Keratinocyte (primary cell): ENCODE results near the gene TP53RK. TPM values are rescaled to one million over a fixed set of nuclear protein-coding genes. Genes with fewer than 3 reads are reported as not detected.

ENCODE experiments used
- DNase-seq: peaks from one replicate; pipeline ENCODE4 v3.0.0-alpha.2; 2011; ENCODE audit warnings: low read depth, missing footprints, low spot score
- FAIRE-seq: peaks from 2 replicates; lab custom pipeline; 2011; peaks lifted over from hg19 to GRCh38; lab: Jason Lieb, UNC
- H2AFZ ChIP-seq: 2 replicates; pipeline ENCODE4 v1.6.0; 2012; ENCODE audit warnings: low read length, control low read depth, inconsistent platforms; ENCODE audit not compliant: control insufficient read depth
- H3K27ac ChIP-seq: 2 replicates; pipeline ENCODE4 v1.5.1; 2011; ENCODE audit warnings: low read length; ENCODE audit not compliant: control insufficient read depth, insufficient read depth
- H3K27me3 ChIP-seq: 3 replicates; pipeline ENCODE4 v1.6.0; 2011; ENCODE audit warnings: low read length; ENCODE audit not compliant: control insufficient read depth, insufficient read depth; ENCODE audit errors: extremely low read depth
- H3K36me3 ChIP-seq, 2 experiments: 2 replicates in 1 of 2; 3 replicates in 1 of 2; pipeline ENCODE4 v1.5.1; 2011; ENCODE audit warnings: low read length in 2 of 2, mild to moderate bottlenecking in 1 of 2; ENCODE audit not compliant: control insufficient read depth in 2 of 2, insufficient read depth in 2 of 2; ENCODE audit errors: extremely low read depth in 1 of 2
- H3K4me1 ChIP-seq: 3 replicates; pipeline ENCODE4 v1.5.1; 2011; ENCODE audit warnings: low read length; ENCODE audit not compliant: control insufficient read depth, insufficient read depth; ENCODE audit errors: extremely low read depth
- H3K4me2 ChIP-seq: 3 replicates; pipeline ENCODE4 v1.6.0; 2011; ENCODE audit warnings: low read depth, low read length; ENCODE audit not compliant: control insufficient read depth, insufficient read depth; ENCODE audit errors: extremely low read depth
- H3K4me3 ChIP-seq, 3 experiments: fragments of 200-600 bp in 1 of 3; sonication (generic) in 1 of 3; 2 replicates in 2 of 3; 3 replicates in 1 of 3; pipeline ENCODE4 v1.5.1; 2011 to 2016; ENCODE audit warnings: low read length in 3 of 3, mild to moderate bottlenecking in 3 of 3, control low read depth in 2 of 3, inconsistent platforms in 1 of 3, low read depth in 1 of 3, mixed read lengths in 1 of 3, mixed run types in 1 of 3, moderate library complexity in 1 of 3; ENCODE audit not compliant: control insufficient read depth in 2 of 3, insufficient read depth in 2 of 3; ENCODE audit errors: extremely low read depth in 1 of 3
- H3K79me2 ChIP-seq: 2 replicates; pipeline ENCODE4 v1.6.0; 2012; ENCODE audit warnings: low read length; ENCODE audit not compliant: control insufficient read depth, insufficient read depth
- H3K9ac ChIP-seq: 3 replicates; pipeline ENCODE4 v1.6.0; 2011; ENCODE audit warnings: low read length; ENCODE audit not compliant: control insufficient read depth, insufficient read depth; ENCODE audit errors: extremely low read depth
- H3K9me1 ChIP-seq: 3 replicates; pipeline ENCODE4 v1.6.0; 2011; ENCODE audit warnings: low read length; ENCODE audit not compliant: control insufficient read depth, insufficient read depth; ENCODE audit errors: extremely low read depth
- H3K9me3 ChIP-seq: 2 replicates; pipeline ENCODE4 v1.5.1; 2012; ENCODE audit warnings: low read depth, low read length; ENCODE audit not compliant: control insufficient read depth
- H4K20me1 ChIP-seq: 3 replicates; pipeline ENCODE4 v1.6.0; 2011; ENCODE audit warnings: low read length; ENCODE audit not compliant: control insufficient read depth, insufficient read depth; ENCODE audit errors: extremely low read depth
- EZH2 ChIP-seq: IDR thresholded peaks from one replicate; pipeline ENCODE4 v1.6.1; 2012; ENCODE audit warnings: inconsistent platforms, mild to moderate bottlenecking, low read length, moderate library complexity
- dilution Hi-C: fragments of 300-500 bp; cut with MboI; formaldehyde crosslinking; loops from one replicate; pipeline ENCODE4 v1.7.0; 2020; ENCODE audit warnings: low sequenced_read_pairs; ENCODE audit not compliant: extremely low pct_ligation_motif_present
- polyA plus RNA-seq, 5 experiments: library from polyadenylated mRNA; depleted of rRNA in 3 of 5; stranded (reverse) in 3 of 5; stranded (forward) in 1 of 5; unstranded in 1 of 5; fragments of >200 nt; gene quantifications; 1 replicate in 1 of 5; 2 replicates in 3 of 5; 3 replicates in 1 of 5; pipeline versions ENCODE4 v1.2.1 to v1.2.3, GENCODE V29; 2011 to 2012; ENCODE audit warnings: missing spikeins in 2 of 5, low read depth in 1 of 5, low replicate concordance in 1 of 5
- TF ChIP-seq, protein P1 (sequence below), 3 experiments: IDR thresholded peaks in 1 of 3; conservative IDR thresholded peaks in 1 of 3; optimal IDR thresholded peaks in 1 of 3; 2 replicates in 2 of 3; 3 replicates in 1 of 3; pipeline versions ENCODE3 to v1.5.1; 2011; ENCODE audit warnings: low read length in 3 of 3, mild to moderate bottlenecking in 3 of 3, moderate library complexity in 2 of 3, control low read depth in 1 of 3, inconsistent platforms in 1 of 3; ENCODE audit not compliant: insufficient read depth in 2 of 3; ENCODE audit errors: extremely low read depth in 1 of 3

Gene TP53RK
- polyA plus RNA-seq, 1 donor (not counting 4 experiments of a cell fraction or from before 2014, with no cell fraction given): 15.9 TPM

DNA sequence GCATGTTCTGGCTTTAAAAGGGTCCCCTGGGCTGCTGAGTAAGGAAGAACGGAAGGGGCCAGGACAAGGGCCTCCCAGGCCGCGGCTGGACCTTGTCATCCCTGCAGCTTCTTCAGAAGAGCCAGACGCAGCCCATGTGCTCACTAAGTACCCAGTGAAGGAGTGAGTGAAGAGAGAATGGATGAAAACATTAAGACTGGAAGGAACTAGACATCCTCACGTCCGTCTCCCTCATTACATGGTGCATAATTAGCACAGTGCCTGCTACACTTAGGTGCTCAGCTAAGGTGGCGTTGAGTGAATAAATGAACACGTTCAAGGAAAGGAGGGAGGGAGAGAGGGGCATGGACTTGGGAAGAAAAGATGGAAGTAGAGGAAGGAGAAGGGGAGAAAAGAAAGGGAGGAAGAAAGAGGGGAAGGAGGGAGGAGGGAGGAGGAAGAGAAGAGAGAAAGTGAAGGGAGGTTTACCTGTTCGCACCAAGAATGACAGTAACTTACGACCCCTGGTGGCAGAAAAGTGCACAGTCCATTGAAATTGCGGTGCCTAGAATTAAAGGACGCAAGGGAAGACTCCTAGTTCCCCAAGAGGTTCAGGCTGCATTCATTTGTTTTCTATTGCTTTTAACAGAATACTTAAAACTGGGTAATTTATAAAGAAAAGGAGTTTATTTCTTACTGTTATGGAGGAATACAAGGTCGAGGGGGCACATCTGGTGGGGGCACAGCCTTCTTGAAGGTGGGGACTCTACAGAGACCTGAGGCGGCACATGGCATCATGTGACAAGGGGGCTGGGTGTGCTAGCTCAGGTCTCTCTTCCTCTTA, 8.0 kb downstream of the TP53RK start:
- H4K20me1 ChIP-seq: peaks cover 4% of the 10 kb centered on the region
- no peaks in the 10 kb centered on the region for H3K9me3 ChIP-seq
- peaks cover 25% of the 10 kb centered on the region for H3K79me2 ChIP-seq
- no peak overlapping the region for H3K4me3 ChIP-seq
- no peak overlapping the region for H3K27ac ChIP-seq
- TF ChIP-seq, protein P1, sequence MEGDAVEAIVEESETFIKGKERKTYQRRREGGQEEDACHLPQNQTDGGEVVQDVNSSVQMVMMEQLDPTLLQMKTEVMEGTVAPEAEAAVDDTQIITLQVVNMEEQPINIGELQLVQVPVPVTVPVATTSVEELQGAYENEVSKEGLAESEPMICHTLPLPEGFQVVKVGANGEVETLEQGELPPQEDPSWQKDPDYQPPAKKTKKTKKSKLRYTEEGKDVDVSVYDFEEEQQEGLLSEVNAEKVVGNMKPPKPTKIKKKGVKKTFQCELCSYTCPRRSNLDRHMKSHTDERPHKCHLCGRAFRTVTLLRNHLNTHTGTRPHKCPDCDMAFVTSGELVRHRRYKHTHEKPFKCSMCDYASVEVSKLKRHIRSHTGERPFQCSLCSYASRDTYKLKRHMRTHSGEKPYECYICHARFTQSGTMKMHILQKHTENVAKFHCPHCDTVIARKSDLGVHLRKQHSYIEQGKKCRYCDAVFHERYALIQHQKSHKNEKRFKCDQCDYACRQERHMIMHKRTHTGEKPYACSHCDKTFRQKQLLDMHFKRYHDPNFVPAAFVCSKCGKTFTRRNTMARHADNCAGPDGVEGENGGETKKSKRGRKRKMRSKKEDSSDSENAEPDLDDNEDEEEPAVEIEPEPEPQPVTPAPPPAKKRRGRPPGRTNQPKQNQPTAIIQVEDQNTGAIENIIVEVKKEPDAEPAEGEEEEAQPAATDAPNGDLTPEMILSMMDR (optimal IDR thresholded peaks at IDR 0.05 in 1 of 3, IDR thresholded peaks at IDR 0.05 in 1 of 3, conservative IDR thresholded peaks at IDR 0.05 in 1 of 3; ENCODE audit: extremely low read depth in 1 of 3, insufficient read depth in 2 of 3, low read length in 3 of 3): peak; percentile 71 to 88 (median 87)
- no peak for TF ChIP-seq EZH2
- DNase-seq: no peak
- H2AFZ ChIP-seq: no peak overlapping the region
- no peak overlapping the region for H3K9ac ChIP-seq
- peaks cover 10% of the 10 kb centered on the region for H3K4me1 ChIP-seq
- H3K9me1 ChIP-seq: no peaks in the 10 kb centered on the region
- peak; percentile 79 for FAIRE-seq
- dilution Hi-C loops: no loop called here
- H3K4me2 ChIP-seq: peak overlapping the region; percentile 14
- H3K27me3 ChIP-seq: no peaks in the 10 kb centered on the region
- H3K36me3 ChIP-seq: peaks cover 8% of the 10 kb centered on the region in 2 experiments

DNA sequence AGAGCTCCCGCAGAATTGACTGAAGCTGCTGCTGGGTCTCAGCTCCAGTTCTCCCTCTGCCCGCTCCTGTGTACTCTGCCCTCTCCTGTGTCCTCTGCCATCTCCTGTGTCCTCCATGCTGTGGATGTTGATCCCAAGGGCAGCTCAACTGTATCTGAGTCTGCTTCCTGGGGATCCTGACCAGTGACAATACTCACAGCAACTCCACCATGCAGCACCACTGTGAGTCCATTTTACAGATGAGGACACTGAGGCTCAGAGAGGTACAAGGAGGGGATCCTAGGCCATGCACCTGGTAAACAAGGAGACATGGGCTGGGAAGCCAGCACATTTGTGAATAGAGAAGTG, 8.6 kb downstream of the TP53RK start:
- no peaks in the 10 kb centered on the region for H3K9me1 ChIP-seq
- H3K79me2 ChIP-seq: peaks cover 22% of the 10 kb centered on the region
- H3K4me3 ChIP-seq: no peak overlapping the region
- peaks cover 10% of the 10 kb centered on the region for H3K4me1 ChIP-seq
- no peak for FAIRE-seq
- no peaks in the 10 kb centered on the region for H3K27me3 ChIP-seq
- H4K20me1 ChIP-seq: peaks cover 4% of the 10 kb centered on the region
- H3K36me3 ChIP-seq: peaks cover 7 to 8% of the 10 kb centered on the region in 2 experiments
- H3K9me3 ChIP-seq: no peaks in the 10 kb centered on the region
- no peak for TF ChIP-seq EZH2
- TF ChIP-seq, protein P1 (optimal IDR thresholded peaks at IDR 0.05 in 1 of 3, IDR thresholded peaks at IDR 0.05 in 1 of 3, conservative IDR thresholded peaks at IDR 0.05 in 1 of 3; ENCODE audit: extremely low read depth in 1 of 3, insufficient read depth in 2 of 3, low read length in 3 of 3): no peak
- dilution Hi-C loops: no loop called here
- H3K27ac ChIP-seq: no peak overlapping the region
- no peak overlapping the region for H3K4me2 ChIP-seq
- no peak overlapping the region for H3K9ac ChIP-seq
- no peak overlapping the region for H2AFZ ChIP-seq
- no peak for DNase-seq
